Kidney (tissue), 11 donors: ENCODE data around the gene WWP2. TPM values are rescaled to one million over a fixed set of nuclear protein-coding genes. Genes with fewer than 3 reads are reported as not detected.
"Not testable (repeated sequence)": the region's sequence is repeated elsewhere in the genome, so short reads cannot be mapped to it uniquely, and the experiment has no call there.

Experiments
- DNase-seq, 5 donors: peaks; one replicate each; pipeline ENCODE4 v3.0.0-alpha.2; 2013 to 2020
- FAIRE-seq: peaks from 2 replicates; lab custom pipeline; 2012; peaks lifted over from hg19 to GRCh38; lab: Jason Lieb, UNC
- H3K27ac ChIP-seq, 2 donors: one replicate each; pipeline ENCODE4 v1.7.0; 2013; ENCODE audit warnings: low read depth in 2 of 2, low read length in 2 of 2, inconsistent platforms in 1 of 2
- H3K27me3 ChIP-seq: one replicate; pipeline ENCODE4 v1.7.1; 2013; ENCODE audit warnings: low read length, inconsistent platforms; ENCODE audit not compliant: control insufficient read depth, insufficient read depth
- H3K36me3 ChIP-seq, 3 donors: one replicate each; pipeline versions ENCODE4 v1.7.0 to v1.7.1; 2013; ENCODE audit warnings: low read length in 3 of 3, control low read depth in 1 of 3, inconsistent platforms in 1 of 3; ENCODE audit not compliant: insufficient read depth in 3 of 3, control insufficient read depth in 2 of 3
- H3K4me1 ChIP-seq, 3 donors: one replicate each; pipeline versions ENCODE4 v1.7.0 to v1.7.1; 2013; ENCODE audit warnings: low read length in 3 of 3, inconsistent platforms in 1 of 3, low read depth in 1 of 3; ENCODE audit not compliant: control insufficient read depth in 2 of 3, insufficient read depth in 2 of 3
- H3K4me3 ChIP-seq, 3 donors: one replicate each; pipeline versions ENCODE4 v1.7.0 to v1.8.1; 2013; ENCODE audit warnings: low read length in 3 of 3, control low read depth in 1 of 3, inconsistent platforms in 1 of 3
- H3K9ac ChIP-seq, 3 donors: one replicate each; pipeline versions ENCODE4 v1.7.0 to v1.7.1; 2013; ENCODE audit warnings: low read length in 3 of 3, control low read depth in 1 of 3, inconsistent platforms in 1 of 3
- H3K9me3 ChIP-seq, 3 donors: one replicate each; pipeline versions ENCODE4 v1.7.0 to v1.7.1; 2013; ENCODE audit warnings: low read length in 3 of 3, control low read depth in 1 of 3, inconsistent platforms in 1 of 3; ENCODE audit not compliant: control insufficient read depth in 2 of 3, insufficient read depth in 1 of 3
- intact Hi-C: fragments of 100-400 bp; cut with DNase I; formaldehyde crosslinking; loops from one replicate; pipeline ENCODE4 v1.11.1; 2022
- polyA plus RNA-seq: library from polyadenylated mRNA; stranded (reverse); fragments of 350-450 nt; fragmentation: Illumina TruSeq; extraction: RNeasy Lipid Tissue Mini Kit (QIAGEN cat#74804); gene quantifications from one replicate; pipeline ENCODE4 v1.2.3, GENCODE V29; 2014; ENCODE audit warnings: low read depth, low replicate concordance; ENCODE audit not compliant: insufficient read depth
- total RNA-seq: library from RNA; stranded (reverse); fragmentation: NEBNext Ultra II Directional; extraction: Animal tissue kit (Norgen Biotek cat#: 25700); gene quantifications from one replicate; pipeline ENCODE4 v1.2.1, GENCODE V29; 2021
- donor health status: control.
- donor health status: control.
- donor health status: DM: yes; HTN: yes; CAD: no.
- donor health status: Normal renal cell carcinoma (clear cell type).

WWP2 gene
- total and polyA plus RNA-seq, 2 donors from 2014 or later, result 30.0 to 128 TPM

GRCh38 chr16:69954241-69954640 is 192.1 kb downstream of the WWP2 start:
- peak in 1 of 5 donors; percentile 5 for DNase-seq
- H3K9me3 ChIP-seq, H3K4me3 ChIP-seq, intact Hi-C loops, FAIRE-seq, H3K9ac ChIP-seq, H3K27ac ChIP-seq, H3K36me3 ChIP-seq, H3K27me3 ChIP-seq, H3K4me1 ChIP-seq: not testable (repeated sequence)

- H3K4me3 ChIP-seq, H3K9ac ChIP-seq, H3K4me1 ChIP-seq, FAIRE-seq, H3K27ac ChIP-seq, H3K36me3 ChIP-seq, H3K27me3 ChIP-seq, DNase-seq, H3K9me3 ChIP-seq, intact Hi-C loops: not testable (repeated sequence)
Observed at GRCh38 chr16:69963312-69963711, 201.2 kb downstream of the WWP2 start.

DNA sequence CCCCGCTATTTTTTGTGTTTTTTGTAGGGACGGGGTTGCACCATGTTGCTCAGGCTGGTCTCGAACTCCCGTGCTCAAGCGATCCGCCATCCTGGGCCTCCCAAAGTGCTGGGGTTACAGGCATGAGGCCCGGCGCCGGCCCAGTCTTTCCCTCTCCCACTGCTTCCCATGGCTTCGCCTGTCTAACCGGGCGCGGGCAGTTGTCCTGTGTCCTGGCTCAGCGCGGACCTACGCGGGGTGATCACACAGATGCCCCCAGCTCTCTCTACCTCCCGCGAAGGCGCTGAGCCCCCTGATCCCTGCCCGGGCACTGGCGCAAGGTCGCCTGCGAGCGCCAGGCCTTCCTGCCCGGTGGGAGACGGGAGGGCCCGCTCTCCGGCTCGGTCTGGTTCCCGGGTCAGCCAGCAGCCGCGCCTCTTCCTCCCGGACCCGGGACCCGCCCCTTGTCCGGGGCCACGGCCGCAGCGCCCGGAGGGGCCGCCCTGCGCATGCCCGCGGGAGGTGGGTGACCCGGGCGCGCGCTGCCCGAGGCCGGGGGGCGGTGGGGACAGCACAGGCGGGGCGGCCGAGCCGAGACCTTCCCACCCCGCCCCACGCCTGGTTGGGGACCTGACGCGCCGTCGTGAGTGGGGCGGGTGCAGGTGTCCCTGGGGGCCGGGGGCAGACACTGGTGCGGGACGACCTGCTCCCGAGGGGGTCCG is 203.0 kb downstream of the WWP2 start:
- H3K4me1 ChIP-seq, FAIRE-seq, H3K27ac ChIP-seq, H3K4me3 ChIP-seq, H3K27me3 ChIP-seq, H3K9me3 ChIP-seq, H3K9ac ChIP-seq, intact Hi-C loops, H3K36me3 ChIP-seq: not testable (repeated sequence)
- DNase-seq, result peak; percentile 24 to 87 (median 69)

DNA sequence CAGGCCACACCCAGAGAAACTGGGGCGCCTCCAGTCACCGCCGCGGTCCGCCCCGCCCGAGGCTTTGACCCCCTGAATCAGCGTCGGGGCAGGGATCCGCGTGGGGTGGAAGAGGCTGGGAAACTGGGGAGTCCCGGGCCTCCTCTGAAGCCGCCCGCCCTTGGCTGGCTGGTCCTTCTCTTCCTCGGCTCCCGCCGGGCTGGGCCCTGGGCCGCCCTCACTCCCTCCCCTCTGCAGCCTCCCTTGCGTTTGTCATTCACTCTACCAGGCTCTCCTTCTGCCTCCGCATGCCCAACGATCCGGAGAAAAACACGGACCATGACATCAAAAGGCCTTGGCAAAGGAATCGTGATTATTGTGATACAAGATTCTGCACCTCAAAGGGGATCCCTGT is 203.5 kb downstream of the WWP2 start:
- H3K4me1 ChIP-seq, DNase-seq, H3K27ac ChIP-seq, H3K36me3 ChIP-seq, H3K9ac ChIP-seq, H3K27me3 ChIP-seq, intact Hi-C loops, H3K9me3 ChIP-seq, FAIRE-seq, H3K4me3 ChIP-seq: not testable (repeated sequence)

DNA sequence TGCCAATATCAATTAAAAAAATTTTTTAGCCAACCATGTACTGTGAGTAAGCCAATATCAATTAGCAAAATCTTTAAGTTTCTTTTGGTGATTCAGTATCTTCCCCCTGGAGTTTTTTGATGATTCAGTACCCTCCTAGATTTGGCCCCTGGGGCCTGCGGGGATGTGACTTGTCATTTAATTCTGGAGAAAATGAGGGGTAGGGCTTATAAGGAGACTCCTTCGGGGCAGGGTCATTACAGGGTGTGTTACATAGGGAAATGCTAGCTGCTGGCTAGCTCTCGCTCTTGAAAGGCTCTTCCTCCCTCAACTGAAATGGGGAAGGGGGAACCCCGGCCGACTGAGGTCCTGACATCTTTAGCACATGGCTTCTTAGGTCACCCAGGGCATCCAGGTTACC is 205.6 kb downstream of the WWP2 start:
- H3K27ac ChIP-seq, DNase-seq, H3K9me3 ChIP-seq, H3K4me3 ChIP-seq, H3K36me3 ChIP-seq, intact Hi-C loops, H3K27me3 ChIP-seq, FAIRE-seq, H3K4me1 ChIP-seq, H3K9ac ChIP-seq: not testable (repeated sequence)

- FAIRE-seq, DNase-seq, H3K4me1 ChIP-seq, H3K36me3 ChIP-seq, H3K9me3 ChIP-seq, H3K27me3 ChIP-seq, H3K27ac ChIP-seq, H3K9ac ChIP-seq, intact Hi-C loops, H3K4me3 ChIP-seq: not testable (repeated sequence)
Observed at GRCh38 chr16:69968125-69968524, 206.0 kb downstream of the WWP2 start.

GRCh38 chr16:69969657-69970056 is 207.5 kb downstream of the WWP2 start:
- intact Hi-C loops, DNase-seq, FAIRE-seq: not testable (repeated sequence)

GRCh38 chr16:69972120-69972519 is 210.0 kb downstream of the WWP2 start:
- H3K27ac ChIP-seq, H3K36me3 ChIP-seq, H3K9ac ChIP-seq, intact Hi-C loops, DNase-seq, H3K4me3 ChIP-seq, H3K4me1 ChIP-seq, FAIRE-seq, H3K27me3 ChIP-seq, H3K9me3 ChIP-seq: not testable (repeated sequence)

More at GRCh38 chr16:69969657-69970056, 207.5 kb downstream of the WWP2 start:
- not testable (repeated sequence) for H3K9ac ChIP-seq, H3K27me3 ChIP-seq, H3K27ac ChIP-seq, H3K36me3 ChIP-seq, H3K4me1 ChIP-seq, H3K4me3 ChIP-seq, H3K9me3 ChIP-seq
